ENCODE measurements around the gene MYH16.
"Not testable (repeated sequence)": the region's sequence is repeated elsewhere in the genome, so short reads cannot be mapped to it uniquely, and the experiment has no call there.

GRCh38 chr7:99358521-99358920 is 85.9 kb downstream of the MYH16 start:
- TF ChIP-seq EZH2phosphoT487, CTCF, EZH2 (IDR thresholded peaks at IDR 0.05): not testable (repeated sequence)
